WTC11 (cell line): Measurements from ENCODE around the gene ARID3B. TPM values are rescaled to one million over a fixed set of nuclear protein-coding genes. Genes with fewer than 3 reads are reported as not detected.

Experiments used
- ATAC-seq: fragments of 200-7000 bp; cut with Tn5 transposase; 2 replicates; pipeline ENCODE4 v1.10.0; 2021; ENCODE audit warnings: mild to moderate bottlenecking, moderate library complexity
- CTCF ChIA-PET: fragments of 300-600 bp; sonication (Branson Sonifier 250); formaldehyde crosslinking; loops from one replicate; lab custom pipeline; 2021; ENCODE audit warnings: antibody characterized with exemption; lab: Charles Lee
- POLR2A ChIA-PET: fragments of 350-600 bp; sonication (Branson Sonifier 250); formaldehyde crosslinking; loops from one replicate; lab custom pipeline; 2021; ENCODE audit warnings: antibody characterized with exemption; lab: Charles Lee
- DNase-seq: peaks from one replicate; pipeline ENCODE4 v3.0.0; 2021; ENCODE audit warnings: low spot score
- H3K27ac Mint-ChIP-seq: 2 replicates; pipeline ENCODE4 v1.8.0; 2021; ENCODE audit warnings: mixed read lengths
- H3K27me3 Mint-ChIP-seq: 2 replicates; pipeline ENCODE4 v1.8.0; 2021; ENCODE audit warnings: low read depth, mild to moderate bottlenecking, moderate library complexity, mixed read lengths
- H3K36me3 Mint-ChIP-seq: 2 replicates; pipeline ENCODE4 v1.8.0; 2021; ENCODE audit warnings: mixed read lengths
- H3K4me1 Mint-ChIP-seq: 2 replicates; pipeline ENCODE4 v1.8.0; 2022; ENCODE audit warnings: mixed read lengths
- H3K4me3 Mint-ChIP-seq: 2 replicates; pipeline ENCODE4 v1.8.0; 2021; ENCODE audit warnings: mild to moderate bottlenecking, moderate library complexity, mixed read lengths
- H3K9me3 Mint-ChIP-seq: 2 replicates; pipeline ENCODE4 v1.8.0; 2021; ENCODE audit warnings: mixed read lengths
- ATF1 ChIP-seq: sonication (generic); formaldehyde crosslinking; IDR thresholded peaks from 2 replicates; pipeline ENCODE4 v1.8.1; 2023; ENCODE audit warnings: mild to moderate bottlenecking, moderate library complexity, missing genetic modification reagents
- CREB1 ChIP-seq: sonication (generic); formaldehyde crosslinking; IDR thresholded peaks from 2 replicates; pipeline ENCODE4 v1.8.0; 2023; ENCODE audit warnings: mild to moderate bottlenecking, missing genetic modification reagents
- EMX1 ChIP-seq: fragments of 250-450 bp; sonication (Bioruptor Pico); IDR thresholded peaks from 2 replicates; pipeline ENCODE4 v1.8.0; 2021; ENCODE audit warnings: mild to moderate bottlenecking
- ESRRA ChIP-seq: sonication (generic); formaldehyde crosslinking; IDR thresholded peaks from 2 replicates; pipeline ENCODE4 v1.8.1; 2022; ENCODE audit warnings: mild to moderate bottlenecking, missing genetic modification reagents, borderline replicate concordance
- FOXJ3 ChIP-seq: sonication (generic); formaldehyde crosslinking; IDR thresholded peaks from 2 replicates; pipeline ENCODE4 v1.9.0; 2021; ENCODE audit warnings: missing genetic modification reagents, mild to moderate bottlenecking, borderline replicate concordance
- FOXP1 ChIP-seq: sonication (generic); formaldehyde crosslinking; IDR thresholded peaks from 2 replicates; pipeline ENCODE4 v1.8.0; 2022; ENCODE audit warnings: missing genetic modification reagents, mild to moderate bottlenecking, moderate library complexity, borderline replicate concordance
- GABPB1 ChIP-seq: sonication (generic); formaldehyde crosslinking; IDR thresholded peaks from 2 replicates; pipeline ENCODE4 v1.8.1; 2023; ENCODE audit warnings: mild to moderate bottlenecking, missing genetic modification reagents
- JAZF1 ChIP-seq: fragments of 250-450 bp; sonication (Bioruptor Pico); IDR thresholded peaks from 2 replicates; pipeline ENCODE4 v1.9.0; 2021; ENCODE audit warnings: moderate library complexity, mild to moderate bottlenecking, inconsistent platforms
- RELA ChIP-seq: sonication (generic); formaldehyde crosslinking; IDR thresholded peaks from 2 replicates; pipeline ENCODE4 v1.8.1; 2022; ENCODE audit warnings: missing genetic modification reagents, mild to moderate bottlenecking, borderline replicate concordance
- SP1 ChIP-seq: sonication (generic); formaldehyde crosslinking; conservative IDR thresholded peaks from 2 replicates; pipeline ENCODE4 v1.8.1; 2022; ENCODE audit warnings: missing genetic modification reagents
- ZNF138 ChIP-seq: sonication (generic); formaldehyde crosslinking; conservative IDR thresholded peaks from 2 replicates; pipeline ENCODE4 v1.8.1; 2022; ENCODE audit warnings: mild to moderate bottlenecking, moderate library complexity, missing genetic modification reagents
- ZNF263 ChIP-seq: sonication (generic); formaldehyde crosslinking; IDR thresholded peaks from 2 replicates; pipeline ENCODE4 v1.8.1; 2022; ENCODE audit warnings: low read depth, mild to moderate bottlenecking, moderate library complexity, missing genetic modification reagents
- total RNA-seq: library from RNA; stranded (reverse); gene quantifications from 3 replicates; pipeline ENCODE4 v1.2.3, GENCODE V29; 2021
- TF ChIP-seq, protein P1 (sequence below): fragments of 250-450 bp; sonication (Bioruptor Pico); IDR thresholded peaks from 2 replicates; pipeline ENCODE4 v1.9.0; 2021; ENCODE audit warnings: mild to moderate bottlenecking, borderline replicate concordance
- TF ChIP-seq, protein P2 (sequence below): sonication (generic); formaldehyde crosslinking; IDR thresholded peaks from 2 replicates; pipeline ENCODE4 v1.8.0; 2022; ENCODE audit warnings: mild to moderate bottlenecking, missing genetic modification reagents
- TF ChIP-seq, protein P3 (sequence below): sonication (generic); formaldehyde crosslinking; IDR thresholded peaks from 2 replicates; pipeline ENCODE4 v1.8.0; 2023; ENCODE audit warnings: mild to moderate bottlenecking, missing genetic modification reagents
- TF ChIP-seq, protein P4 (sequence below): sonication (generic); formaldehyde crosslinking; IDR thresholded peaks from 2 replicates; pipeline ENCODE4 v1.8.1; 2023; ENCODE audit warnings: mild to moderate bottlenecking, missing genetic modification reagents, moderate library complexity
- TF ChIP-seq, protein P5 (sequence below): sonication (generic); formaldehyde crosslinking; IDR thresholded peaks from 2 replicates; pipeline ENCODE4 v1.8.1; 2023; ENCODE audit warnings: mild to moderate bottlenecking, missing genetic modification reagents, borderline replicate concordance
- TF ChIP-seq, protein P6 (sequence below): fragments of 250-450 bp; sonication (Bioruptor Pico); IDR thresholded peaks from 2 replicates; pipeline ENCODE4 v2.1.2; 2022; ENCODE audit warnings: mild to moderate bottlenecking, moderate library complexity

ARID3B gene
- total RNA-seq, 1 experiment from 2014 or later, result 133 TPM

DNA sequence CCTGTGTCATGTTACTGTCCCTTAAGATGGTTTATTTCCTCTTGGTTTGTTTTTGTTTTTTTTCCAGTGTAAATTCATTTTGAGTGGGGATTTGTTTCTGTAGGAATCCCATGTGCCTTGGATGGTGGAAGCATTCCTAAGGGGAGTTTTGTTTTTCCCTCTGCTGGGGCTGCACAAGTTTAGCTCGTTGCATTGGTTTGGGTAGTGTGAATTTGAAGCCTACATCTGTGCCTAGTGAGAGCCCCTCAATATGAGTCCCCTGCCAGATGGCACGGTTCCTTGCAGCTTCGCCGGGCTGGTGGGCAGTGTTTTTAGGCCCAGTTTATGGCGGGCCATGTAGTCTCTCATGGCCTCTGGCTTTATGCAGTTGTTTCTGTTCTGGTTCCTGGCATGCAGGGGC lies 17.7 kb downstream of the ARID3B start:
- H3K4me3 Mint-ChIP-seq, result no peak overlapping the region
- no peaks in the 10 kb centered on the region for H3K27me3 Mint-ChIP-seq
- H3K27ac Mint-ChIP-seq, result peak overlapping the region; percentile 71; the same call in 1 of the 2 replicates
- no peaks in the 10 kb centered on the region for H3K9me3 Mint-ChIP-seq
- peaks cover 17% of the 10 kb centered on the region for H3K4me1 Mint-ChIP-seq
- ATAC-seq (no peak; the same call in 1 of the 2 replicates), DNase-seq (no peak)
- CTCF ChIA-PET, result interaction anchor here (0.7 to 1.4 kb wide), 4 partner anchors 13 to 177 kb away, joined by 3 to 4 read pairs (median 3); no protein-coding TSS in a partner anchor
- peaks cover 31% of the 10 kb centered on the region for H3K36me3 Mint-ChIP-seq
- TF ChIP-seq ZNF263 (CRISPR knock-in tag) (no peak), JAZF1 (CRISPR knock-in tag) (no peak), FOXJ3 (CRISPR knock-in tag) (no peak)
- TF ChIP-seq, protein P1, sequence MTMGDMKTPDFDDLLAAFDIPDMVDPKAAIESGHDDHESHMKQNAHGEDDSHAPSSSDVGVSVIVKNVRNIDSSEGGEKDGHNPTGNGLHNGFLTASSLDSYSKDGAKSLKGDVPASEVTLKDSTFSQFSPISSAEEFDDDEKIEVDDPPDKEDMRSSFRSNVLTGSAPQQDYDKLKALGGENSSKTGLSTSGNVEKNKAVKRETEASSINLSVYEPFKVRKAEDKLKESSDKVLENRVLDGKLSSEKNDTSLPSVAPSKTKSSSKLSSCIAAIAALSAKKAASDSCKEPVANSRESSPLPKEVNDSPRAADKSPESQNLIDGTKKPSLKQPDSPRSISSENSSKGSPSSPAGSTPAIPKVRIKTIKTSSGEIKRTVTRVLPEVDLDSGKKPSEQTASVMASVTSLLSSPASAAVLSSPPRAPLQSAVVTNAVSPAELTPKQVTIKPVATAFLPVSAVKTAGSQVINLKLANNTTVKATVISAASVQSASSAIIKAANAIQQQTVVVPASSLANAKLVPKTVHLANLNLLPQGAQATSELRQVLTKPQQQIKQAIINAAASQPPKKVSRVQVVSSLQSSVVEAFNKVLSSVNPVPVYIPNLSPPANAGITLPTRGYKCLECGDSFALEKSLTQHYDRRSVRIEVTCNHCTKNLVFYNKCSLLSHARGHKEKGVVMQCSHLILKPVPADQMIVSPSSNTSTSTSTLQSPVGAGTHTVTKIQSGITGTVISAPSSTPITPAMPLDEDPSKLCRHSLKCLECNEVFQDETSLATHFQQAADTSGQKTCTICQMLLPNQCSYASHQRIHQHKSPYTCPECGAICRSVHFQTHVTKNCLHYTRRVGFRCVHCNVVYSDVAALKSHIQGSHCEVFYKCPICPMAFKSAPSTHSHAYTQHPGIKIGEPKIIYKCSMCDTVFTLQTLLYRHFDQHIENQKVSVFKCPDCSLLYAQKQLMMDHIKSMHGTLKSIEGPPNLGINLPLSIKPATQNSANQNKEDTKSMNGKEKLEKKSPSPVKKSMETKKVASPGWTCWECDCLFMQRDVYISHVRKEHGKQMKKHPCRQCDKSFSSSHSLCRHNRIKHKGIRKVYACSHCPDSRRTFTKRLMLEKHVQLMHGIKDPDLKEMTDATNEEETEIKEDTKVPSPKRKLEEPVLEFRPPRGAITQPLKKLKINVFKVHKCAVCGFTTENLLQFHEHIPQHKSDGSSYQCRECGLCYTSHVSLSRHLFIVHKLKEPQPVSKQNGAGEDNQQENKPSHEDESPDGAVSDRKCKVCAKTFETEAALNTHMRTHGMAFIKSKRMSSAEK (CRISPR knock-in tag), result no peak
- TF ChIP-seq, all 79 proteins: peak for 0
- POLR2A ChIA-PET, result no interaction called here

DNA sequence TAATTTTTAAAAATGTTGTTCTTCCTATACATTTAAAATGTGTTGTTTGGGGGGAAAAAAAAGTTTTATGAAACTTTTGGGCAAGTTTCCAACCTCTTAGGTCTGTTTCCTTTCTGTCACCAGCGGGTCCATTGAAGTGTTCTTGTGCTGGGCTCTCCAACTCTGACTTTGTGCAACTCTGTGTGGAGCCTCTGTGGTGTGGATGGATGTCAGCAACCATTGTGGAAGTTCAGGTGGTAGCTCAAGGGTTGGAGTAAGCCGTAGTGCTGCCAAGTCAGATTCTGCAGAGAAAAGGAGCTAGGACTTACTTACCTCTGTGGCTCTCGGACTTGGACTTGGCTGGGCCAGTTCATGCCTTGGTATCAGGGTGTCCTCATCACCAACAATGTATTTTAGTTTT lies 22.4 kb downstream of the ARID3B start:
- ChIA-PET POLR2A (no interaction called here), CTCF (no interaction called here)
- TF ChIP-seq, protein P2, sequence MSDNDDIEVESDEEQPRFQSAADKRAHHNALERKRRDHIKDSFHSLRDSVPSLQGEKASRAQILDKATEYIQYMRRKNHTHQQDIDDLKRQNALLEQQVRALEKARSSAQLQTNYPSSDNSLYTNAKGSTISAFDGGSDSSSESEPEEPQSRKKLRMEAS (CRISPR knock-in tag), result no peak
- TF ChIP-seq, protein P3, sequence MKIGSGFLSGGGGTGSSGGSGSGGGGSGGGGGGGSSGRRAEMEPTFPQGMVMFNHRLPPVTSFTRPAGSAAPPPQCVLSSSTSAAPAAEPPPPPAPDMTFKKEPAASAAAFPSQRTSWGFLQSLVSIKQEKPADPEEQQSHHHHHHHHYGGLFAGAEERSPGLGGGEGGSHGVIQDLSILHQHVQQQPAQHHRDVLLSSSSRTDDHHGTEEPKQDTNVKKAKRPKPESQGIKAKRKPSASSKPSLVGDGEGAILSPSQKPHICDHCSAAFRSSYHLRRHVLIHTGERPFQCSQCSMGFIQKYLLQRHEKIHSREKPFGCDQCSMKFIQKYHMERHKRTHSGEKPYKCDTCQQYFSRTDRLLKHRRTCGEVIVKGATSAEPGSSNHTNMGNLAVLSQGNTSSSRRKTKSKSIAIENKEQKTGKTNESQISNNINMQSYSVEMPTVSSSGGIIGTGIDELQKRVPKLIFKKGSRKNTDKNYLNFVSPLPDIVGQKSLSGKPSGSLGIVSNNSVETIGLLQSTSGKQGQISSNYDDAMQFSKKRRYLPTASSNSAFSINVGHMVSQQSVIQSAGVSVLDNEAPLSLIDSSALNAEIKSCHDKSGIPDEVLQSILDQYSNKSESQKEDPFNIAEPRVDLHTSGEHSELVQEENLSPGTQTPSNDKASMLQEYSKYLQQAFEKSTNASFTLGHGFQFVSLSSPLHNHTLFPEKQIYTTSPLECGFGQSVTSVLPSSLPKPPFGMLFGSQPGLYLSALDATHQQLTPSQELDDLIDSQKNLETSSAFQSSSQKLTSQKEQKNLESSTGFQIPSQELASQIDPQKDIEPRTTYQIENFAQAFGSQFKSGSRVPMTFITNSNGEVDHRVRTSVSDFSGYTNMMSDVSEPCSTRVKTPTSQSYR (CRISPR knock-in tag), result no peak
- TF ChIP-seq FOXP1 (no peak), GABPB1 (CRISPR knock-in tag) (no peak), CREB1 (CRISPR knock-in tag) (no peak), EMX1 (CRISPR knock-in tag) (no peak), SP1 (CRISPR knock-in tag) (no peak), ATF1 (no peak), ZNF138 (CRISPR knock-in tag) (no peak), ESRRA (no peak), RELA (CRISPR knock-in tag) (no peak)
- TF ChIP-seq, protein P4, sequence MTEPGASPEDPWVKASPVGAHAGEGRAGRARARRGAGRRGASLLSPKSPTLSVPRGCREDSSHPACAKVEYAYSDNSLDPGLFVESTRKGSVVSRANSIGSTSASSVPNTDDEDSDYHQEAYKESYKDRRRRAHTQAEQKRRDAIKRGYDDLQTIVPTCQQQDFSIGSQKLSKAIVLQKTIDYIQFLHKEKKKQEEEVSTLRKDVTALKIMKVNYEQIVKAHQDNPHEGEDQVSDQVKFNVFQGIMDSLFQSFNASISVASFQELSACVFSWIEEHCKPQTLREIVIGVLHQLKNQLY (CRISPR knock-in tag), result no peak
- TF ChIP-seq, protein P5, sequence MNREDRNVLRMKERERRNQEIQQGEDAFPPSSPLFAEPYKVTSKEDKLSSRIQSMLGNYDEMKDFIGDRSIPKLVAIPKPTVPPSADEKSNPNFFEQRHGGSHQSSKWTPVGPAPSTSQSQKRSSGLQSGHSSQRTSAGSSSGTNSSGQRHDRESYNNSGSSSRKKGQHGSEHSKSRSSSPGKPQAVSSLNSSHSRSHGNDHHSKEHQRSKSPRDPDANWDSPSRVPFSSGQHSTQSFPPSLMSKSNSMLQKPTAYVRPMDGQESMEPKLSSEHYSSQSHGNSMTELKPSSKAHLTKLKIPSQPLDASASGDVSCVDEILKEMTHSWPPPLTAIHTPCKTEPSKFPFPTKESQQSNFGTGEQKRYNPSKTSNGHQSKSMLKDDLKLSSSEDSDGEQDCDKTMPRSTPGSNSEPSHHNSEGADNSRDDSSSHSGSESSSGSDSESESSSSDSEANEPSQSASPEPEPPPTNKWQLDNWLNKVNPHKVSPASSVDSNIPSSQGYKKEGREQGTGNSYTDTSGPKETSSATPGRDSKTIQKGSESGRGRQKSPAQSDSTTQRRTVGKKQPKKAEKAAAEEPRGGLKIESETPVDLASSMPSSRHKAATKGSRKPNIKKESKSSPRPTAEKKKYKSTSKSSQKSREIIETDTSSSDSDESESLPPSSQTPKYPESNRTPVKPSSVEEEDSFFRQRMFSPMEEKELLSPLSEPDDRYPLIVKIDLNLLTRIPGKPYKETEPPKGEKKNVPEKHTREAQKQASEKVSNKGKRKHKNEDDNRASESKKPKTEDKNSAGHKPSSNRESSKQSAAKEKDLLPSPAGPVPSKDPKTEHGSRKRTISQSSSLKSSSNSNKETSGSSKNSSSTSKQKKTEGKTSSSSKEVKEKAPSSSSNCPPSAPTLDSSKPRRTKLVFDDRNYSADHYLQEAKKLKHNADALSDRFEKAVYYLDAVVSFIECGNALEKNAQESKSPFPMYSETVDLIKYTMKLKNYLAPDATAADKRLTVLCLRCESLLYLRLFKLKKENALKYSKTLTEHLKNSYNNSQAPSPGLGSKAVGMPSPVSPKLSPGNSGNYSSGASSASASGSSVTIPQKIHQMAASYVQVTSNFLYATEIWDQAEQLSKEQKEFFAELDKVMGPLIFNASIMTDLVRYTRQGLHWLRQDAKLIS (CRISPR knock-in tag), result no peak
- TF ChIP-seq, protein P6, sequence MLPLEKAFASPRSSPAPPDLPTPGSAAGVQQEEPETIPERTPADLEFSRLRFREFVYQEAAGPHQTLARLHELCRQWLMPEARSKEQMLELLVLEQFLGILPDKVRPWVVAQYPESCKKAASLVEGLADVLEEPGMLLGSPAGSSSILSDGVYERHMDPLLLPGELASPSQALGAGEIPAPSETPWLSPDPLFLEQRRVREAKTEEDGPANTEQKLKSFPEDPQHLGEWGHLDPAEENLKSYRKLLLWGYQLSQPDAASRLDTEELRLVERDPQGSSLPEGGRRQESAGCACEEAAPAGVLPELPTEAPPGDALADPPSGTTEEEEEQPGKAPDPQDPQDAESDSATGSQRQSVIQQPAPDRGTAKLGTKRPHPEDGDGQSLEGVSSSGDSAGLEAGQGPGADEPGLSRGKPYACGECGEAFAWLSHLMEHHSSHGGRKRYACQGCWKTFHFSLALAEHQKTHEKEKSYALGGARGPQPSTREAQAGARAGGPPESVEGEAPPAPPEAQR (CRISPR knock-in tag), result no peak
- no peak overlapping the region for H3K4me3 Mint-ChIP-seq
- DNase-seq, result no peak
- peak overlapping the region; percentile 73 for H3K27ac Mint-ChIP-seq
- no peaks in the 10 kb centered on the region for H3K27me3 Mint-ChIP-seq
- H3K9me3 Mint-ChIP-seq, result no peaks in the 10 kb centered on the region
- ATAC-seq, result no peak
- peaks cover 32% of the 10 kb centered on the region for H3K4me1 Mint-ChIP-seq
- H3K36me3 Mint-ChIP-seq, result peaks cover 33% of the 10 kb centered on the region
